HCT116 (cell line): ENCODE data around the gene ZNF469.

Experiments
- CTCF ChIP-seq, 3 experiments: fragments of 200-600 bp in 1 of 3; sonication (generic) in 1 of 3; IDR thresholded peaks in 2 of 3; conservative IDR thresholded peaks in 1 of 3; 2 replicates each; pipeline ENCODE4 v1.5.1; 2012 to 2017; ENCODE audit warnings: low read depth in 2 of 3, low read length in 2 of 3, antibody characterized with exemption in 1 of 3, borderline replicate concordance in 1 of 3, control low read depth in 1 of 3, mild to moderate bottlenecking in 1 of 3, mixed read lengths in 1 of 3, mixed run types in 1 of 3, moderate library complexity in 1 of 3; ENCODE audit not compliant: insufficient read depth in 1 of 3
- EZH2 ChIP-seq: fragments of 200-600 bp; sonication (generic); IDR thresholded peaks from 2 replicates; pipeline ENCODE4 v1.6.1; 2017; ENCODE audit warnings: antibody characterized with exemption, mixed run types
- EZH2phosphoT487 ChIP-seq: fragments of 200-600 bp; IDR thresholded peaks from 2 replicates; pipeline ENCODE4 v1.6.1; 2018; ENCODE audit warnings: antibody characterized with exemption, borderline replicate concordance
- JUND ChIP-seq: IDR thresholded peaks from 2 replicates; pipeline ENCODE4 v1.6.1; 2012
- POLR2A ChIP-seq: IDR thresholded peaks from 2 replicates; pipeline ENCODE4 v1.7.0; 2011; ENCODE audit warnings: borderline replicate concordance; ENCODE audit not compliant: insufficient read depth, insufficient read length; ENCODE audit errors: extremely low read depth
- POLR2AphosphoS5 ChIP-seq: IDR thresholded peaks from 2 replicates; pipeline ENCODE4 v1.6.1; 2011; ENCODE audit warnings: mild to moderate bottlenecking, low read depth, low read length, moderate library complexity
- SP1 ChIP-seq: IDR thresholded peaks from 2 replicates; pipeline ENCODE4 v1.6.1; 2012; ENCODE audit warnings: low read depth
- TCF7L2 ChIP-seq: IDR thresholded peaks from 2 replicates; pipeline ENCODE4 v1.7.0; 2011; ENCODE audit warnings: borderline replicate concordance, inconsistent platforms; ENCODE audit not compliant: insufficient read depth, insufficient read length; ENCODE audit errors: extremely low read depth
- YY1 ChIP-seq: IDR thresholded peaks from 2 replicates; pipeline ENCODE4 v1.6.1; 2011; ENCODE audit warnings: low read length, low read depth, moderate library complexity, mild to moderate bottlenecking; ENCODE audit not compliant: insufficient replicate concordance; ENCODE audit errors: extremely low read depth
- TF ChIP-seq, protein P1 (sequence below): IDR thresholded peaks from 2 replicates; pipeline ENCODE4 v1.6.1; 2012

DNA sequence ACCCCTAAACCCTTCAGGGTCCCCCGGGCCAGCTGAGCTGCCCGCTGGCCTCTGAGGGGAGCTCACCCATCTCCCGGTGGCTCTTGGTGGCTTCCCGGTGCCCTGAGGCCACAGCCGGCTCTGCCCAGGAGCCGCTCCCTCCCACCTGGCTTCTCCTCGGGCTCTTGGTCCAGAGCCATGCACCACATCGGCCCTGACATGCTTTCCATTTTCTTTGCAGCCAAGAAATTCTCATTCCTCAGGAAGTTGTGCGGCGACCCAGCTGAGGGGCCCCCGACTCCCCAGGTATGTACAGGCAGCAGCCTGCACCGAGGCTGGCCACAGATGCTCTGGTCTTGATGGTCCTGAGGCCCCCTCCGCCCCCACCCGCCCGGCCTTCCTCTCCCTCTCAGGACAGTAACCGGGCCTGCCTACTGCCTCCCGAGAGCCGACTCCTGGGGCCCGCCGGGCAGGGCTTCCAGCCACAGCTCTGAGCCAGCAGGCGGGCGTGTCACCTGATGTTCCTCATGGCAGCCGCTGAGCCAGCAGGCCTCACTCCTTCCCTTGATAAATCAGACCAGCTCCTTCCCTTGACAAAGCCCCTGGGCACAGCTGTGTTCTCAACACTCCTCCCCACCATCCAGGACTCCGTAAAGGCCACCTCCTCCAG lies 42.0 kb downstream of the ZNF469 start:
- TF ChIP-seq POLR2A (no peak), CTCF (IDR thresholded peaks at IDR 0.05 in 2 of 3, conservative IDR thresholded peaks at IDR 0.05 in 1 of 3; ENCODE audit: borderline replicate concordance in 1 of 3, insufficient read depth in 1 of 3, low read depth in 2 of 3, low read length in 2 of 3) (no peak), JUND (no peak), YY1 (no peak), EZH2phosphoT487 (no peak), EZH2 (no peak), TCF7L2 (no peak), POLR2AphosphoS5 (no peak), SP1 (no peak)
- TF ChIP-seq, protein P1, sequence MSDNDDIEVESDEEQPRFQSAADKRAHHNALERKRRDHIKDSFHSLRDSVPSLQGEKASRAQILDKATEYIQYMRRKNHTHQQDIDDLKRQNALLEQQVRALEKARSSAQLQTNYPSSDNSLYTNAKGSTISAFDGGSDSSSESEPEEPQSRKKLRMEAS, result no peak
